NOMO-1 (cell line): ENCODE measurements around the gene CYTH2.
A peak's percentile ranks its signal among the peaks of the same experiment; 100 is the strongest.

Source experiments
- DNase-seq, 2 experiments: peaks; one replicate each; lab custom pipeline; 2025; ENCODE audit not compliant: unreplicated experiment in 2 of 2; lab: John Stamatoyannopoulos, UW

The CYTH2 gene

DNA sequence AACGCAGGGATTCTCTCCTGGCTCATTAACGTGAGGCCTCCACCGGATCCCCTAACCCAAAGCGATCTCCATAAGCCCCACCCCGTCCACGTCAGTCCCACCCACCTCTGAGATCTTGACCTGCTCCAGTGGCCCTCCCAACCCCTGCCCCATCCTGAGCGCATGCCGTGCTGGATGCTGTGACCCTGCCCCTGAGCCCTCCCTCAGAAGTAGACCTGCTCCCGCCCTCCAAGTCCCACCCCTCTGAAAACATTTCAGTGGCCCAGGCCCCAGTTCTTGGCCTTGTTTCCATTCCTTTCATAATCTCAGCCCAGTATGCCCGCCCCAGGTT is 22.6 kb downstream of the CYTH2 start:
- no peak for DNase-seq

DNA sequence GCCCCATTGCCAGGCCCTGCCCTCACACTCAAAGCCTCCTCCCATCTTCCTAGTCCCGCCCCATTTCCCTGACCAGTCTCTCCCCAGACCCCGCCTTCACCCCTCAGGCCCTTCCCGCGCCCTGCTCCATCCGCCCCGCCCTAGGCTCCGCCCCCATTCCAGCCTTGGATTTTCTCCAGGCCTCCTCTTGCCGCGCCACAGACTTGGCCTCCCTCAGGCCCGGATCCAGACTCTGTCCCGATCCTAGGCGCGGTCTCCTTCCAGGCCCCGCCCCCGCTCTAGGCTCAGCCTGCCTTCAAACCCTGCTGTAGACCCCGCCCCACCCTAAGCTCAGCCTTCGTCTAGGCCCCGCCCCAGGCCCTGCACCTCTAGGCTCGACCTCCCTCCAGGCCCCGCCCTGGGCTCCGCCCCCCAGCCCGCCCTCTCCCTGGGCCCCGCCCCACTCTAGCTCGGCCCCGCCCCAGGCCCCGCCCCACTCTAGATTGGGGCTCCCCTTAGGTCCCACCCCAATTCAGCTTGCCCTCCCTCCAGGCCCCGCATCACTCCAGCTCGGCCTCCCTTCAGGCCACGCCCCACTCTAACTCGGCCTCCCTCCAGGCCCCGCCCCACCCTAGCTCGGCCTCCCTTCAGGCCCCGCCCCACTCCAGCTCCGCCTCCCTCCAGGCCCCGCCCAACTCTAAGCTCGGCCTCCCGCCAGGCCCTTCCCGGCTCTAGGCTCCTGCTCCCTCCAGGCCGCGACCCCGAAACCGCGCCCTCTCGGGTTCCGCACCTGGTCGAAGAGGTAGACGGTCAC is 24.0 kb downstream of the CYTH2 start:
- peak; percentile 99 for DNase-seq

DNA sequence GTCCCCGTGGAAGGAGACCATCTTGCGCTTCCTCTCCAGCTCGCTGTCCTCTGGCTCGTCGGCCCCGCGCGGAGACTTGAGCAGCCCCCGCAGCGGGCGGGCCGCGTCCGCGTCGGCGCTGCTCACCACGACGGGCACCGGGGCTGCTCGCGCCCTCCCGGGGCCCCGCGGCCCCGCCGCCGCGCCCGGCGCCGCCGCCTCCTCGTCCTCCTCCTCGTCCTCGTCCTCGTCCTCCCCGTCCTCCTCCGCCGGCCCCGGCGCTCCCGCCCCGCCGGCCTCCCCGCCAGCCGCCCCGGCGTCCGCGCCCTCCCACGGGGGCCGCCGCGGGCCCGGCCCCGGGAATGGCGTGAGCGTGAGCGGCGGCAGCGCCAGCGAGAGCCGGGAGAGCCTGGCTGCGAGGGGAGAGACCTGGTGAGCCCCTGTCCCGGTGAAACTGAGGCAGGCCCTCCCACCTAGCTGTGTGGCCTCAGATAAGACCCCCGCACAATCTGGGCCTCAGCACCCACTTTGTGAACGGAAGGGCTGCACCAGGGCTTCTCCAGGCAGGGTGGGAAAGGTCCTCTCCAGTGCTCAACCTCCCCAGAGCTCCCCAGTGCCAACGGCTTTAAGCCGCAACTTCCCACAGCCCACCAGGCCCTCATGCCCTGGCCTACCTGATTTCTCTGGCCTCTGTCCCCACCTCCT is 24.7 kb downstream of the CYTH2 start:
- no peak for DNase-seq

DNA sequence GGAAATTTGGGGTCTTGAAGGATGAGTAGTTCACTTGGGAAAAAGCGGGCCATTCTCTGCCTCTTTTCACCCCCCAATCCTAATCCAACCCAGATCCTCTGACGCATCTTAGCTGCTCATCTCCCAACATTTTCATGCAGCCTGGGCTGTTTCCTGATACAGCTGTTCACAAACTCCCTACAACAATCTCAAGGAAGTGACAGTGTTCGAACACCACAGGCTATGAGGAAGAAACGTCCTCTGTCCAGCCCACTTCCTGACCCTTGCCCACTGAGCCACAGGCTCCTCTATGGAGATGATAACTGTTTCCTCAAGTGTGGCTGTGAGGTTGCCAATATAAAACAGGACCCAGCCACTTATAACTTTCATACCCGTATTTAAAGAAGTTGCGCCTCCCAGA is 26.2 kb downstream of the CYTH2 start:
- peak in 1 of 2 experiments; percentile 24 for DNase-seq

DNA sequence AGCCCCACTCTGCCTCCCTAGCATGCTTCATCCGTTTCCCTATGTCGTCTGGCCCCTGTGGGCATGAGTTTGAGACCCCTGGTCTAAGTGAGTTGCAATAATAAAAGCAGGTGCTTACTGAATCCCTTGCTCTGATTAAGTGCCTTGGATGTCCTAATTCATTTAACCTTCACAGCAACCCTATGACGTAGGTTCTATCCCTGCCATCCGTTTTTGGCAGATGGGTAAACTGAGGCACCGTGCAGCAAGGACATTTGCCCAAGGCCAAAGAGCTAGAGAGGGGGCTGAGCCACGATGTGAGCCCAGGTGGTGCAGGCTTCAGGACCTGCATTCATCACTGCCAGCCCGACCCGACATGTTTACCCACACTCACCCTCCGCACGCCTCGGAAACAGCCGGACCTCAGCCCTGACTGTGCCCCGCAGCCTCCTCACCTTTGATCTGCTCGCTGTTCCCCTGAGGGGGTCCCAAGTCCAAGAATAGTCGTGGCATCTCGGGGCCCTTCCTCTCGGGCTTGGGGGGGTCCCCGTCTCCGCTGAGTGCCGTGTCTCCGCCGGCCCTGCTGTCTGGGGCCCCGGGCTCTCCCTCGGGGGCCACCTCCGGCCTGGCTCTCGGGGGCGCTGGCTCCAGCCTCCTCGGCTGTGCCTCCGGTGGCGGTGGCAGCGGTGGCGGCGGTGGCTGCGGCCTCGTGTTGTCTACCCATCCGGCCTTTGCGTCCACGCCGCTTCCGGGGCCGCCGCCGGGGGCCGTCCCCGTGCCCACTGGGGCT is 28.0 kb downstream of the CYTH2 start:
- no peak for DNase-seq

DNA sequence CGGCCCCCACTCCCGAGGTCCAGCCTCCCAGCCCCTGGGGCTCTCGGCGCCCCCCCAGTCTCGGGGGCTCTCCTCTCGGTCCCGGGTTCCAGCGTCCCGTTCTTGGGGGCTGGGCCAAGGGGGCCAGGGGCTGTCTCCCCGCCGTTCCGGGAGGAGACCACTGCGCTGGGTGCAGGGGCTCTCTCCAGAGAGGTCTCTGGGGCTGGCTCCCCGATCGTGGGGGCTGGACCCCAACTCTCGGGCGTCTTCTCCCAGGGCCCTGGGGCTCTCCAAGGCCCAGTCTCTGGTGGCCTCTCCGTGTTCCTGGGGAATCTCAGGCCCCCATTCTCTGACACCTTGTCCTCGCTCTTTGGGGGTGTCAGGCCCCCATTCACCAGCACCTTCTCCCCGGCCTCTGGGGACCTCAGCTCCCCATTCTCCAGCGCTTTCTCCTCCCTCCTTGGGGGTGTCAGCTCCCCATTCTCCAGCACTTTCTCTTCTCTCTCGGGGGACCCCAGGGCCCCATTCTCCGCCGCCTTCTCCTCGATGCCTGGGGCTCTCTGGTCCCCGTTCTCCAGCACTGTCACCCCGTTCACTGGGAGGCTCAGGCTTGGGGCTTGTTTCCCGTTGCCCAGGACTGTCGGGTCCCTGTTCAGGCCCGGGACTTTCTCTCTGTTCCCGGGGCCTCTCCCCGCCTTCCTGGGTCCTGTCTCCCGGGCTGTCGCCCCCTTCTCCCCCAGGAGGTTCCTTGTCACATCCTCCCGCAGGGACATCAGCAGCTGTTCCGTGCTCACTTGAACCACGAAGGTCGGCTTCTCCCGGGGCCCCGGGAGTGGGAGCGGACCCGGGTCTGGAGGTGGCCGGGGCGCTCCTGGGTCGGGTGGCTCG is 28.8 kb downstream of the CYTH2 start:
- DNase-seq, result no peak

DNA sequence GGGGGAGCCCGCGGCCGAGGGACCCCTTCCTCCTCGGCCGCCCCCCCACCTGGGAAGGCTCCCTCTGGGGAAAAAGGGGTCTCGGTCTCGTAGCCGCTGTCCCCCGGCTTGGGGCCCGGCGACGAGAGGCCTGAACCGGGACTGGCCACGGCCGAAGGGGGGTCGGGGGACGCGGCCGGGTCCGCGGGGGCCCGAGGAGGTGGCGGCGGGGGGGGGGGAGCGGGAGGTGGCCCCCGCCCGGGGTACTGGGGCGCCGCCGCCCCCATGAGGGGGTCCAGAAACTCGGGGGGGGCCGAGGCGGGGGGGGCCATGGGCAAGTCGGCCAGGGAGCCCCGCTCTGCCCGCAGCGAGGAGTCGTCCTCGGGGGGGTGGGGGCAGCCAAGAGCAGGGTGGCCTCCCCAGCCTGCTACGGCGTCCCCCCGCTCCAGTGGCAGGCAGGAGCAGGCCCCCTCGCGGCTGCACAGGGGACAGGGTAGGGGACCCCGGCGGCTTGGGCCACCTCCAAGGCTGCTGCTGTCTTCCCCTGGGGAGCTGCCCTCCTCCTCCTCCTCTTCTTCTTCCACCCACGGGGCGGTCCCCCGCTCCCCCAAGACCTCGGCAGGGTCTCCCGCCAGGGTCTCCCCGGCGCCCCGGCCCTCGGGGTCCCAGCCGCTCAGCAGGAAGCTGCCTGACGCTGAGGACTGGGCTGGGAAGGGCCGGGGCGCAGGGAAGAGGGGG is 29.6 kb downstream of the CYTH2 start:
- no peak for DNase-seq

DNA sequence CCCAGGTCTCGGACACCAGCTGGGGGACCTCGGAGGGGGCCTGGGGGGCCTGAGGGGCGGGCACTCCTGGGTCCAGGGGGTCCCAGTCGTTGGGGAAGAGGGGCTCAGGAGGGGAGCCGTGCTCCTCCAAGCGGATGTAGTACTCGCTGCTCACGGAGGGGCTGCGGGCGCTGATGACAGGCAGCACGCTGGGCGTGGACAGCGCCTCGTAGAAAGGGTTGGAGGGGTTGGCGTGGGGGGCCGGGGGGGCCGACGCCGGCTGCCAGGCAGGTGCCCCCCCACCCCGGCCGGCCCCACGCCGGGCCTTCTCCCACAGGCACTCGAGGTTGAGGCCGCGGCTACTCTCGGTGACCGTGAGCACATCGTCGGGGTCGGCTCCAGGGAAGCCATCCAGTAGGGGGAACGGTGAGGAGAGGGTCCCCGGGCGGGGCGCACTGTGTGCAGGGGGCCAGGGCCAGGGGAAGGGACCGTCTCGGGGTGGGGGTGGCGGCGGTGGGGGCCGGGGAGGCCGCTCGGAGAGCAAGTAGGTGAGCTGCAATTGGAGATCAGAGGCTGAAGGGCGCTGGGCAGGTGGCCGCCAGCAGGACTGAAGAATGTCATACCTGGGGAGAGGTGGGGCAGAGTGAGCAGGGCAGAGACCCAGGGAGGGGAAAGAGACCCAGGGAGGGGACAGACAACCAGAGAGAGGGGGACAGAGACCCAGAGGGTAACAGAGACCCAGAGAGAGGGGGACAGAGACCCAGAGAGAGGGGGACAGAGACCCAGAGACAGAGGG is 30.3 kb downstream of the CYTH2 start:
- no peak for DNase-seq

DNA sequence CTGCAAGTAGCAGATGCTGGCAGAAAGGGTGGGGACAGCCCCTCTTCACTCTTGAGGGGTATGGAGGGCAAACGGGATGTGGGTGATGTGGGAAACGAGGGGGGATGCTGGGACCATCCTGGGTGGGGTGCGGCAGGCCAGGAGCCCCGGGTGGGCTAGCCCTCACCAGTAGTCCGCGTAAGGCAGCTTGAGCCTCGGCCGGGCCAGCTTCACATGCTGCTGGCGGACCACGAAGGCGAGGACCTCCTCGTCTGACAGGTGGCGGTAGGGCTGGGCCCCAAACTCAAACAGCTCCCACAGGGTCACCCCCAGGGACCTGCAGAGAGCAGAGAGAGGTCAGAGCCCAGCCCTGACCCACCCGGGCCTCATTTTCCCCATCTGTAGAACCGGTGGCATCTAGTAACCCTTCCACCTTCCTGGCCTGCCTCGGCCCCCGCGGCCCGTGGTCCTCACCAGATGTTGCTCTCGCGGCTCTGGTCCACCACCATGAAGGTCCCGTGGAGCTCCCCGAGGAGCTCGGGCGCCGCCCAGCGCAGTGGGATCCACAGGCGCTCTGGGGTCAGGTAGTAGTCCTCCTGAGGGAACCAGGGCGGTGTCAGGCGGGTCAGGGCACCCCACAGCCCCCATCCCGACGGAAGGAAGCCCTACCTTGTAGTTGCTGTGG is 31.8 kb downstream of the CYTH2 start:
- no peak for DNase-seq

DNA sequence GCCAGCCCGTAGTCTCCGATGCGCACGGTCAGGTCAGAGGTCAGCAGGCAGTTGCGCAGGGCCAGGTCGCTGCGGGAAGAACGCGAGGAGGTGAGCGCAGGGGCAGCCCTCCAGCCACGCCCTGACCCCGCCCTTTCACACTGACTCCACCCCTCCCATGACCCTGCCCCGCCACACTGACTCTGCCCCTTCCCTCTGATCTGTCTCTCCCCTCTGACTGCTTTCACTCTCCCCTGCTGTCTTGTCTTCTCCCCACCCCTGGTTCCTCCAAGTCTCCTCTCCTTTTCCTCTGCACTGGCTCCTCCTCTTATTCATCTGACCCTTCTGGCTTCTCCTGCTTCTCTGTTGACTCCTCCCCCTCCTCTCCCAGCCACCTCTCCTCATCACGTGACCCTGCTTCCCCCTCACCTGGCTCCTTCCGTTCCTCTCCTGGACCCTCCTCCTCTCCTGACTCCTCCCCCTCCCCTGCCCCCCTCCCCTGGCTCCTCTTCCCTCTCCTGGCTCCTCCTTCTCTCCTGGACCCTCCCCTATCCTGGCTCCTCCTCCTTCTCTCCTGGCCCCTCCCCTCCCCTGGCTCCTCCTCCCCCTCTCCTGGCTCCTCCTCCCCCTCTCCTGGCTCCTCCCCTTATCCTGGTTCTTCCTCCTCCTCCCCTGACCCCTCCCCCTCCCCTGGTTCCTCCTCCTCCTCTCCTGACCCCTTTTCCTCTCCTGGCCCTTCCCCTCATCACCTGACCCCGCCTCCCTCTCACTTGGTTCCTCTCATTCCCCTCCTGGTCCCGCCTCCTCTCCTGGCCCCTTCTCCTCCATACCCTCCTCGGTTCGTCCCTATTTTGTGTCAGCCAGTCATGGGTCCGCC is 32.6 kb downstream of the CYTH2 start:
- DNase-seq, result peak; percentile 95 to 97

DNA sequence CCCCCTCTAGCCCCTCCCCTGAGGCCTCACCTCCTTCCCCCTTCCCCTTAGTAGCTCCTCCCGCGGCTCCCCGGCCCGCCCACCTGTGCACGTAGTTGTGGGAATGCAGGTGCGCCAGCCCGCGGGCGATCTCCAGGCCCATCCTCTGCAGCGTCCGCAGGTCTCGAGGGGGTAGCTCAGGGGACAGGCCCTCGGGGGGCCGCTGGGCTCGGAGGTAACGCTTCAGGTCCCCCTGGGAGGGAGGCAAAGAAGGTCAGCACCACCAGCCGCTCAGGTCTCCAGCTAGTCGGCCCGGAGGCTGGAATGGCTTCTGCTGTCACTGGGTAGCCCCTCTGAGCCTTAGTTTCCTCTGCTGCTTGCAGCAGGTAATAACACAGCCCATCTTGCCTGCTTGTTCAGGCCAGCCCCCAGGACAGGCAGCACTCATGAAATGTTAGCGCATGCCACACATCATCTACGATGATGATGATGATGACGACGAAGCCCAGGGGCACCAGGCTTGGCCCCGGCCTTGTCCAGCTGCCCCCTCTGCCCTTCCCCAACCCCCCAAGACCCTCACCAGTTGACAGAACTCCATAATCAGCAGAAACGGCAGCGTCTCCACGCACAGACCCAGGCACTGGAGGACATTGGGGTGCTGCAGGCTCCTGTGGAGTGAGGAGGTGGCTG is 33.3 kb downstream of the CYTH2 start:
- DNase-seq, result peak in 1 of 2 experiments; percentile 34

DNA sequence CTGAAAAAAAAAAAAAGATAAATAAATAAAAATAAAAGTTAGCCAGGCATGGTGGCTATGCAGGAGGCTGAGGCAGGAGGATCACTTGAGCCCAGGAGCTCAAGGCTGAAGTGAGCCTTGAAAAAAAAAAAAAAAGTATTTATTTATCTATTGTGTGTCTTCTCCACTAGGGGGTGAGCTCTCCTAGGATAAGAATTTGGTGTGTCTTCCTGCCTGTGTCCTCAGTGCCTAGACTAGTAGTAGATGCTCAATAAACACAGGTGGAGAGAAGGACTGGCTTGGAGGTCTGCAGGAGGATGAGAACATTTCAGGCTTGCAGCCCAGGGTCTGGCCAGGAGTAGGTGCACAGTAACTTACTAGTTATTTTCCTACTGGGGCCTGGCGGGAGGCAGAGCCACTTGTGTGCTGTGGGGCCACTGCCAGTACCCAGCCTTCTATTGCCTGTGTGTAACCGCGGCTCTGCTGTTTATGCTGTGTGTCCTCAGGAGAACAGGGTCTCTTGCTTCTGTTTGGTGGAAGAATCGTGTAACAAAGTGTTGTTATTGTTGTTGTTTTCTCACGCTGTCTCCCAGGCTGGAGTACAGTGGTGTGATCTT is 37.1 kb downstream of the CYTH2 start:
- DNase-seq, result peak; percentile 65 to 67

DNA sequence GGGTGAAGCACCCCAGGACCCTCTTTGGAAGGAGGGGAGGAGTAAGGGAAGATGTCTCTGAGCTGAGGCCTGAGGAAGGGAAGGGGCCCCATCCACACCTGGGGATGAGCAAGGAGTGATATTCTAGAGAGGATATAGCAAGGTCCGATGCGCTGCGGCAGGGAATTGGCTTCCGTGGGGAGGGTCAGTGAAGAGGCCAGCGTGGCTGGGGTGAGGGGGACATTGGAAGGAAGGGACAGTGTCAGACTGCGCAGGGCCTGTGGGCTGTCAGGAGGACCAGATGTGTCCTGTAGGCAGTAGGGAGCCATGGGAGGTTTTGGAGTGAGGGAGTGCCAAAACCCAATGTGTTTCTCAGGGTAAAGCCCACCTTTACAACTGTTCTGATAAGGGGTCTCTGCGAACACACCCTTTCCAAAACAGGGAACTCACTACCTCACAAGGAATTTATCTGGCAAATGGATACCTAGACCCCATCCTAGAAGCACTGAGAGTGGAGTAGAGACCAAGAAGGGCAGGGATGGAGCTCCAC is 38.8 kb downstream of the CYTH2 start:
- no peak for DNase-seq

DNA sequence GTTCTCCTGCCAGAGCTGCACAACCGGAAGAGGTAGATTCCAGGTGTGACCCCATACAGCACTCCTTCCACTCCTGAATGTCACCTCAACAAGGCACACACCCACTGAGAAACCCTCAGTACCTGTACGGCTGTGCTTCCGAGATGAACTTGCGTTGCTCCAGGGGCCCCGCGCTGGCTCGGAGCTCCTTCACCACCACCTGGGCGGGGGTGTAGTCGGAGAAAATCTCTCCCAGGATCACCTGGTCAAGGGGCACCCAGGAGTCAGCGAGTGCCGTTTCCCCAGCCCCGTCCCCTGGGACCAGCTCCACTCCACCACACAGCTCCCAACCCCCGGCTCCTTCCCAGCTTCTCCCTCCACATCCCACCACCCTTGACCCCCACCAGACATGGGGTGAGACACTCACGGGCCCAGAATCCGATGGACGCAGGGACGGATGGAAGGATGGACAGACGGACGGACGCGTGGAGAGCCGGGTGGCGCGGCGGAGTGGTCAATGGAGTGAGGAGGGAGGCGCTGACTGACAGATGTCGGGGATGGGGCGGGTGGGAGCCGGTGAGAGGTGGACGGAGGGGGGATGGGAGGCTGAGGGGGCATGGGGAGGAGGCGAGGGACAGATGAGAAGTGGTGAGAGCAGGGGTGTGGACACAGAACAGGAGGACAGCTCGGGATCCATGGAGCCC is 39.7 kb downstream of the CYTH2 start:
- no peak for DNase-seq

DNA sequence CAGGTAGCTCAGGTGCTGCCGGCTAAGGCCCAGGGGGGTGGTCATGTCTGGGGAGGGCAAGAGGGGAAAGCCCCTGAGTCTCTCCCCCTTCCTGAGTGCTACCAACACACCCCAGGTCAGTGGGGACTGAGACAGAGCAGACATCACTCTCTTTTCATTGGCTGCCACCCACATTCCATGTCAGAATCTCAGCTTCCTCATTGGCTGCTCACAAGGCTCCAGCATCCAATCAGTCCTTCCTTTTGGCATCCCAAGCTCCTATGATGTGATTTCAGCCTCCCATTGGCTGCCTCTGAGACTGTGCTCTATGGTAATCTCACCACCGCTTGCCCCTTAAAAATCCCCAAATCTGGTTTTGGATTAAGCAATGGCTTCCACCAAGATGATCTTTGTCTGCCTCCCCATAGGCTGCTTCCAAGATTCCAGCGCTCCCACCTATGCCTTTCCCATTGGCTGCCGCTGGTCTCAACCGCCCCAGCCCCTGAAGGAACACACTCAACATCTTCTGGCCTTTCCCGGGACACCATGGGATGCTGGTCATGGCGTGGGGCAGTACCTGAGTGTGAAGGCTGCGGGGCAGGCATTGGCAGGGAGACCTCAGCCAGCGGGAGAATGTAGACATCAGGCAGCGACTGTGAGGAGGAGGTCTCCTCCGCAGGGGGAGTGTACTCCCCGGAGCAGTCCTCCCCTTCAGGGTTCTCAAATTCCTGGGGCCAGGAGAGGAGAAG is 40.5 kb downstream of the CYTH2 start:
- DNase-seq, result no peak
